Hematopoietic multipotent progenitor cell treated with erythropoietin and hydrocortisone succinate and interleukin-3 and kit ligand, for 17 days (in vitro differentiated cells): ENCODE measurements around the gene FBXO7.

Source experiments
- DNase-seq: peaks from one replicate; pipeline ENCODE4 v3.0.0-alpha.2; 2015; ENCODE audit warnings: low spot score

FBXO7 gene

DNA sequence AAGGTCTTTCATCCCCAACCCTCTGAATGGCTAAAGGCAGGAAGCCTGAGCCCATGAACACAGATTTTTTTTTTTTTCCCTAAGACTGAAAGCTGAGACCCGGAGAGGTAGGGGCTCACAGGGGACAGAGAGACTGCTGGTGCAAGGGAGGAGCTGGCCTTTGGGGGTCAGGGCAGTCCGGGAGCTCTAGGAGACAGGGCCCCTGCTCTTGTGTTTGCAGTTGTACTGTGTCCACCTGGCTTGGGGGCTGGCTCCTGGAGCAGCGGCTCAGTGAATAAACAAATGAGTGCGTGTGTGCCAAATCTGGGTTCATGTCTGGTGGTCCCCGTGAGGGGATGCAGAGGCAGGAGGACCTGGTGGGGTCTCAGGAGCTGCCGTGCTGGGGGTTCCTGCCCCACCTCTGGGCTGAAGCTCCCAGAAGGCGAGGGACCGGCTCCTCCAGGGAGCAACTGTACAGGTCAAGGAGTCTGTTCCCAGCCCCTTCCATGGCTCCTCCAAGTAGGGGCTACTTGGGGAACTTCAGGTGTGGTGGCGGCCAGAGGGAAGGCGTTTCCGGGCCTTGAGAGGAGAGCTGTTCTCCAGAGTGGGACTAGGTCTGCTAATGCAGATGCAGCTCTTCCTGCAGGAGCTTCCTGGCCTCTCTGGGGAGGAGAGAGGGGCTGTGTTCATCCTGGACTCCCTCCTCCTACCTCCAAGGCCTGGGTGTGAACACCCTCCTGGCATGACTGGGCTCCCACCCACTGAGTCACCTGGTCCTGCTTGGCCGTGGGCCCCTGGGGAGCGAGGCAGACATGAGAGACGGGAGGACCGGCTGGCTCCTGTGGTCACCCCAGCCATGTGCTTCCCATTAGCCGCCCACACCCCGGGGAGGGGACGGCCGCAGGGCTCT lies 57.6 kb downstream of the FBXO7 start:
- DNase-seq = no peak

DNA sequence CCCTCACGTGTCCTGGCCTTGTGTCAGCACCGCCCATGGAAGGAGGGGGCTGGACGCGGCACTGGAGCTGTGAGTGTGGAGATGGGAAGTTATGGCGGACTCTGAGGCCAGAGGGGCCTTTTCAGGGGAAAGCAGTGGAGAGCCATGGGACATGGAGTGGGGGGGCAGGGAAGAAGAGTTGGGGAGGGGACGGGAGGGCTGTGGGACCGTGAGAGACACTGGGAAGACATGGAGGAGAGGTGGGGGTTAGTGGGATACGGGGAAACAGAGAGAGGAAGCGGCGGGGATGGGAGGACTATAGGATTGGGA lies 58.2 kb downstream of the FBXO7 start:
- no peak for DNase-seq

DNA sequence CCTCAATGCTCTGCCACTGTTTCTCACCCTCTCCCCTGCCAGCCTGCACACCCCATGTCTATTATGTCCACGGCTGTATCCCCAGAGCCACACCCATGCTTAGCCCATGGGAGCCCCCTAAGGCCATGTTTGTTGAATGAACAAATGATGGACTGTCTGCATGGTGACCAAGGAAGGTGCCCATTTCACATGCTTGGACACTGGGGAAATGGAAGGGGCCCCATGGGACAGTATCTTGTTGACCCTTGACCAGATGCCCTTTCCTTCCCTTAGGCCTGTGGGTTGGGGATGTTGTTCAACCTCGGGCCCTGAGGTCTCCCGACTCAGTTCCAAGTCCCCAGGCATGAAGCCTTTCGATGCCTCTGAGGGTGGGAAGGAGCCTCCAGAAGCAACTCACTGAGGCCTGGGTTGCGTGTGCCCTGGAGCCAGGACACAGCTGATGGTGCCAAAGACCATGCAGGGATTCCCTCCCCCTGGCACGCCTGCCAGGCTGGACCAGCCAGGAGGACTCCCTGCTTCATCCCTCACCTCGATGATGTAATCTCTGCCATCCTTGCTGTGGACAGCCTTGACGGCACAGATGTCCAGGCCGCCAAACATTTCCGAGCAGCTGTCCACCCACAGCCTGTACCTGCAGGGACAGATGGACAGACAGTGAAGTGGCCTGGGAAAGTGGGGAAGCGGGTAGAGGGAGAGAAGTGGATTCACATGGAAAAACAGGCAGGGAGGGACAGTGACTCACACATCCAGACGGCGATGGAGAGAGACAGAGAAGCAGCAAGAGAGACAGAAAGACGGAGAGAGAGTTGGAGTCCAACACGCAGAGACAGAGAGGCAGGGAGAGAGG lies 58.9 kb downstream of the FBXO7 start:
- no peak for DNase-seq

DNA sequence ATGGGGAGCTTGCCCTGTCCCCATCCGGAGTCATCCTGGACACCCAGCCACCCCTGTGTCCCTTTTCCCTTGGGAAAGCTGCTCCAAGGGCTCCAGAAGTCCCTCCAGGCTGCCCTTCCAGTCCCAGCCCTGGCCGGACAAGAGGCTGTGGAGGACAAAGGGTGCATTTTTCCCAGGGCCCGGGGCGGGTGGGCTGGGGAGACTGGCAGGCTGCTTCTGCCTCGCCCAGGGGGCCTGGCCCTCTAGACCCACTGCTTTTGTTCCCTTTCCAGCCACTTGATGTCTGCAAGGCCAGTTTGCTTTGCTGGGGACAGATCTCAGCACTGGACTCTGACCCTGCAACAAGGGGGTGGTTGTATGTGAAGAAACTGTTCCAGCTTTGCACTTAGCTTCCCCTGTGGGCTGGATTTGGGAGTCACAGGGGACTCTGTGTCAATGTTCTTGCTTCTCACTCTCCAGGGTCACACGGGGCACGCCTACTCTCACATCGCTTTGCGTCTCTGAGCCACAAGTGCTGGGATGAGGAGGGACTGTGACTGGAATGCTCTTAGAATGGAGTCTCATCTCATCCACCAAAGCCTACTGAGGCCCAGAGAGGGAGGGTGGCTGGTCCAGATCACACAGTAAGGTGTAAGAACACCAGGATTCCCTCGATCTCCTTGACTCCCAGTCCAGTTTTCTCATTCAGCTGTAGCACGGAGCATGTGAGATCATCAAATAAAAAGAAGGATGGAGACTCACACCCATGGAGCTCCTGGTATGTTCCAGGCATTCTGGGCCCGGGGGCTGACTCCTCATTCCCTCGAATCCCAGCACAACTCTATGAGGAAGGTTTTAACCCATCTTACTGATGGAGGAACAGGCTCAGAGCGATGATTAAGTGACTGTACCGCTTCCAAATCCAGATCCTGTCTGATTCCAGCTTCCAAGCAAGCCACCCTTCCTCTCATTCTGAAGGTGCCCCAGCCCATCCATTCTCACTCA lies 59.9 kb downstream of the FBXO7 start:
- DNase-seq = no peak

DNA sequence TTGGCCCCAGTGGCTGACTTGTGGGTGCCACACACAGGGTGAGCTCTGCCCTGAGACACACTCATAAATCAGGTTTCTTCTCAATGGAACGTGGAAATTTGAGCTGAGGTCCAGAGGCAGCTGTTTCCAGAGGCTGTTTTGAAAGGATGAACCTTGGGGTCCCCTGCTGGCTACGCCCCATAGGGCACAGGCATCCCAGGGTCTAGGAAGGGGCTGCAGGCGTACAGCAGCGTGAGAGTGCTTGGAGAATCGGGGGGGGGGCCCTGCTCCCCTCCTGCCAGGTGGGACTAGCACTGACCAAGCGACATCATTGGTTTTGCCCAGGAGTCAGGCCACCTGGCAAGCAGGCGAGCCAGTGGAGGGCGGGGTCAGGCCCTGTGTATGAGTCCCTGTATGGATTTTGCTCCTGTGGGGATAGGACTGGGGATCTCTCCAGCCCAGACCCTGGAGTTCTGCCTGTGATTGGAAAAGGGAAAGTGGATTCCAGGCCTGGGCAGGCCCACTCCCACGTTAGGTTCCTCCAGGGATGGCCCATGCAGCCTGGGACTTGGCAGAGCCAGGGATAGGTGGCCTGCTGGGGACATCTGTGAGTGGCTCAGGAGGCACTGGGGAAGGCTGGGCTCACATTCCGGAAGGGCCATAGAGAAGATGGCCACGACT lies 61.0 kb downstream of the FBXO7 start:
- no peak for DNase-seq

DNA sequence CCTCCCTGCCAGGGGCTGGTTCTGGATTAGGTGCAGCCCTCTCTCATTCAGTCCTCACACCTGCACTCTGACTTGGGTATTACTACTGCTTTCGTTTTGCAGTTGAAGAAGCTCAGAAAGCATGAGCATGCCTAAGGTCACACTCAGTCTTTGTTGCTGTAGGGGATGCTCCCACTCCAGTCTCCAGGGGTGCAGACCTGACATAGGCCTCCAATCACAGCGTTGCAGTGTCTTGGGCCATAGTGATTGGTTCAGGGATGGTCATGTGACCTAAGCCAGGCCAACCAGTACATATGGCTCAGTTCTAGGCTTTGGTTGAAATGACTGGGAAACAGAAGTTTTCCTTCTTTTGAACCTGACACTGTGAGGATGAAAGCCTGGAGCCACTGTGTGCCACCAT lies 61.7 kb downstream of the FBXO7 start:
- no peak for DNase-seq

DNA sequence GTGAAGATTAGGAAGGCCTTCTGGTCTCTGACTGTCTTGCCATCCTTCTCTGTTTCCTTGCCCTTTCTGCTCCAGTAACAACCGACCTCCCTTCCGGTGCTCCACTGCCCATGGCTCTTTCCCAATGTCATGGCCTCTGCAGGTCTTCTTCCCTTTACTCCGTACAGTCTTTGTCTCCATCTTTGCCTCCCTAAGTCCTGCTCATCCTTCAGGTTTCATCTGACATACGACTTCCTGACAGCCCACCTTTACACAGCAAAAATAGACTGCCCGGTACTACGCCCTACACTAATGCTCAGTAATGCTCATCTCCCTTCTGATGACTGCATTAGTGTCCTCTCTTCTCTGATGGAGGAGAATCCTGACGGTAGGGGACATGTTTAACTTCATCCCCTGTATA lies 63.9 kb downstream of the FBXO7 start:
- DNase-seq = no peak

DNA sequence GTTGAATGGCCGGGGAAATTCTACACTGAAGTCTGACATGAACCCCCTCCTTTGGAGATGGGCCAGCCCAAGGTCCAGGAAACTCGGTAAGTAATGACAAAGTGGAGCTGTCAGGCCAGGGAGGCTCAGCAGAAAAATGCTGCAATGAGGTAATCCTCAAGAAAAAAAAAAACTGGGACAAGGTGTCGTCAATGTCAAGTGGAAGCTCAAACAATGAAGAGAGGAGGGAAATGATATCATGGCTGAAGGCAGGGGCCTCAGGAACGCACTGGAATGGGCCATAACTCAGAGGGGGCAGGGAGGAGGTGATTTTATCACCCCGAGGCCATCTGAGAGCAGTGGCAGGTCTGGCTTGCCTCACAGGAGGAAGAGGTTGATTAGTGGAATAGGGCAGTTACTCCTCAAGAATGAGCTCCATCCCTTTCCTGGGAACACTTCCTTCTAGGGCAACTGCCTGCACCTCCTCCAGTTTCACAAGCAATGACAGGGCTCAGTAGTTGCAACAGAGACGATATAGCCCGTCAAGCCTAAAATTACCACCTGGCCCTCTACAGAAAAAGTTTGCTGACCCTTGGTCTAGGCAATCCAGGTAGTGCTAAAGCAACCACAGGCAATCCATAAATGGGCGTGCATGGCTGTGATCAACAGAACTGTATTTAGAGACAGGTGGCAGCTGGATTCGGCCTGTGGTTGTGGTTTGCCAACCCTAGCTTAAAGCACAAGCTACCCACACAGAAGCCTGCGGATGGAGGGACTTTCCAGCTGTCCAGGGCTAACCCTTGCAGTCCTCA lies 65.2 kb downstream of the FBXO7 start:
- no peak for DNase-seq

DNA sequence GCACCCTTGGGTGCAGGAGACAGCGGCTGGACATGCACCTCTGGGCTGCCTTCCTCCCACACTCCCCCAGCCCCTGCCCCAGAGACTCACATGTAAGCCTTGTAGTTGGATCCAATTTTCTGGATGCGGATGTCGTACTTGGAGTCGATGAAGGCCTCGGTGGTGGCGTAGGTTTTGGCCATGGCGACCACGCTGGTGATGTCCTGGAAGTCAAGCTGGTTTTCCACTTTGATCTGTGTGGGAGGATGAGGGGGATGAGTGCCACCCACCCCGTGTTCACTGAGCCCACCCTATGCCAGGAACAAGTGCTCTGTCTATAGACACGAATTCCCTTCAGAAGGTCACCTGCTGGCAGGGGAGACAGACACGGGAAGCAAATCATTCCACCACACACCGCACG lies 66.9 kb downstream of the FBXO7 start:
- no peak for DNase-seq

DNA sequence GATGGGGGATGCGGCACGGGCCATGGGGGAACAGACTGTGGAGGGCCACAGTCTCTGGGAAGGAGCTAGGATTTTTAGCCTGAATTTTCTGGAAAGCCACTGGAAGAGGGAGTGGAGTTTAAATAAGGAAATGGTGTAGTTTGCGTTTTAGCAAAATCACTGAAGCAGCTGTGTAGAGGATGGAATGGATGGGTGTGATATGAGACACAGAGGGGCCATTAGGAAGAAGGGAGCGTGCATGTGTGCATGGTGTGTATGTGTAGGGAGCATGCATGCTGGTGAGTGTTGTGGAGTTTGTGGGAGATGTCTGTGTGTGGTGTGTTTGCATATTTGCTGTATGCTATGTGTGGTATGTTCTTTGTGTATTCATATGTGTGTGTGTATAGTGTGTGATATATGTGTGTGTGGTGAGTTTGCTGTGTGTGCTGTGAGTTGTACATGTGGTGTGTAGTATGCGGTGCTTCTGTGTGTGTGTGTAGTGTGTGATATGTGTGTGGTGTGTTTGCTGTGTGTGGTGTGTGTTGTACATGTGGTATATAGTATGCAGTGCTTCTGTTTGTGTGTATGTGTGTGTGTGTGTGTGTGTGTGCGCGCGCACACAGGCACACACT lies 67.6 kb downstream of the FBXO7 start:
- DNase-seq = no peak

DNA sequence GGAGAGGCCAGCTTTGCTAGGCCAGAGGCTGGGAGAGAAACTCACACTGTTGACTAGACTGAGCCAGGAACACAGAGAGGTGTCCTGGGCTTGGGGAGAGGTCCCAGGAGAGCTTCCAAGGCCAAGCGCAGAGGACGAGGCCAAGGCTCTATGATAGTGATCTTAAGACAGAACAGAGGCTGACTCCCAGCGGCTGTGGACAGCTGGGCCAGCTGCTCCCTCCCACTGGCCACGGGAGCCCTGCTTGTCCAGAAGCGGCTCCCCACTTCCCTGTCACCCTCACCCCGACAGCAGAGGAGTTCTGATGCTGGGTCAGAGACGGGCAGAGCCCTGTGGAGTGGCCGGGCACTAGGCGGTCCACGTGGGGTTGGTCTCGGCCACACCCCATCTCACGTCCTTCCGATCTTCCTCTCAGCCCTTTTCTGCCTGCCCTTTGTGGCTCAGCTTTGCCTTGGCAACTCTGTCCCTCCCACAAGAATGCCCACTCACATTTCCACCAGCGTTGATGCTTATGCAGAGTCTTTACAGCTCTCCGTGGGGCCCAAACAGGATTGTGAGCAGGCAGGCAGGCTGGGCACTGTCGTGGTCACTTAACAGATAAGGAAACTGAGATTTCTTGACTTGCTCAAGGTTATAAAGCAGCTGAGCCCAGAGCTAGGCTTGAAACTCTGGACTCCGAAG lies 68.2 kb downstream of the FBXO7 start:
- no peak for DNase-seq

DNA sequence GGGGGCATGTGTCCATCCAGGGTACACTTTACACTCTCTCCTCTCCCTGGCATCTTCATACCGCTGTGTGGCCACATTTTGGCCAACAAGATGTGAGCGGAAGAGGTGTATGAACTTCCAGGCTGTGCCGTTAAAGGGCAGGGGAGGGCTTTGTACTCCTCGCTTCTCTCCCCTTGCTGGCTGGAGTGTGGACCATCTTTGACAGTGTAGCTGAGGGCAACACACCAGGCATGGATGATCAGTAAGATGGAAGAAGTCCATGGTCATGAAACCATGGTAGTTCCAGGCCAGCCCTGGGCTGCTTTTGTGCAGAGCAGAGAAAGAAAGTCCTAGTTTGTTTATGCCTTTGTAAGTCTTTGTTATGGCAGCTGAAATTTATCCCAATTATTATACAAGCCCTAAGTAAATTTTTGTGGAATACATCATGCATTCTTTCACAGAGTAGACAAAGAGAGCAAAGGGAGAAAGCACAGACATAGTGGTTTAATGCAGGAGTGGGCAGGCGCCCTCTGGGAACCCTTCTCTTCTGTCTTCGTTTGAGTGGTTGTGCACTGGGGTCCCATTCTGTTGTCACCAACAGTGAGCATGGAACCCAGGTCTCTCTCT lies 70.4 kb downstream of the FBXO7 start:
- DNase-seq = no peak

DNA sequence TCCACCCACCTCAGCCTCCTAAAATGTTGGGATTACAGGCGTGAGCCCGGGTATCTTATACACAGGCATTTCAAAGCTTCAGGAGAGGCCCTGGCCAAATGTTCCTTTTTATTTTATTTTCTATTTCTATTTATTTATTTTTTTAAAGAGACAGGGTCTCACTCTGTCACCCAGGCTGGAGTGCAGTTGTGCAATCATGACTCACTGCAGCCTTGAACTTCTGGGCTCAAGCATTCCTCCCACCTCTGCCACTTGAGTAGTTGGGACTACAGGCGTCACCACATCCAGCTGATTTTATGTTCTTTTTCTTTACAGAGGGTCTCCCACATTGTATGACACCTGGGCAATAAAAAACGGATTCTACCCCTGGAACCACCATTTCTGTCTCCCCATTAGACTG lies 71.2 kb downstream of the FBXO7 start:
- DNase-seq = no peak

DNA sequence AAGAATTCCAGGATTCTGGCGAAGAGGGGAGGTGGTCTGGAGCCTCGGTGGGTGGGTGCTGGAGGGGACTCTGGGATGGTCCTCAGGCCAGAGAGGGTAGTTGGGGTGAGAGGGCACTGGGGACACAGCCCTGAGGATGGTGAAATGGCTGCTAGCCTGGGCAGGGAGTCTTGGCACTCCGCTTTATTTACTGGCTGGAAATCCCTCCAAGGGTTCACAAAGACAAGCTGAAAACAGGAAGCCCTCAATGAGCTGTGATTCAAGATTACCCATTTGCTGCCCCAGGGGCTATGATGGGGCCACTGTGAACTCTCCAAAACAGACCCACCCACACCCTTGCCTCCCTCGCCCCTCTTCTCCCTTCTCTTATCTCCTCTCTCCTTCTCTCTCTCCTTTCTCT lies 71.9 kb downstream of the FBXO7 start:
- no peak for DNase-seq

DNA sequence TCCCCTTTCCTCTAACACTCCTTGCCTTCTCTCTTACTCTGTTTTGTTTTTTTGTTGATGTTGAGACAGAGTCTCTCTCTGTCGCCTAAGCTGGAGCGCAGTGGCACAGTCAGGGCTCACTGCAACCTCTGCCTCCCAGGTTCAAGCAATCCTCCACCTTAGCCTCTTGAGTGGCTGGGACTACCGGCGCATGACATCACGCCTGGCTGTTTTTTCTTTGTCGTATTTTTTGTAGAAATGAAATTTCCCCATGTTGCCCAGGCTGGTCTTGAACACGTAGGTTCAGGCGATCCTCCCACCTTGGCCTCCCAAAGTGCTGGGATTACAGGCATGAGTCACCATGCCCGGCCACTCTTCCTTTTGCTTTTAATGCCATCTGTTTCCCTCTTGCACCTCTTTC lies 72.3 kb downstream of the FBXO7 start:
- no peak for DNase-seq

DNA sequence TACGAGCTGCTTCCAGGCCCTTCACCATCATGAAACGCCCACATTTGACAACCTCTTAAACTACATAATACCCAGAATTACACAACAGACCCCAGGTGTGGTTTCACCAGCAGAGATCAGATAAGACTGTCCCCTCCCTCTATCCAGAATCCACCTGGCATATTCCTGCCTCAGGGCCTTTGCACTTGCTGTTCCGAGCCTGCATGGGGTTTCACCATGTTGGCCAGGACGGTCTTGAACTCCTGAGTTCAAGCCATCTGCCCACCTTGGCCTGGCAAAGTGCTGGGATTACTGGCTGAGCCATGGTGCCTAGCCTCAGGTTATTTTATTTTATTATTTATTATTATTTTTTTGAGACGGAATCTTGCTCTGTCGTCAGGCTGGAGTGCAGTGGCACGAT lies 73.4 kb downstream of the FBXO7 start:
- no peak for DNase-seq
